HT-29 (cell line): ENCODE measurements around the gene FRYL. TPM values are rescaled to one million over a fixed set of nuclear protein-coding genes. Genes with fewer than 3 reads are reported as not detected.
A peak's percentile ranks its signal among the peaks of the same experiment; 100 is the strongest.

Experiments used
- DNase-seq: peaks from one replicate; pipeline ENCODE4 v3.0.0-alpha.2; 2015; ENCODE audit warnings: low spot score
- total RNA-seq: library from RNA; depleted of rRNA; stranded (reverse); fragments of >200 nt; shearing (Covaris generic); gene quantifications from 2 replicates; pipeline ENCODE4 v1.2.3, GENCODE V29; 2014

The FRYL gene
- total RNA-seq, 1 experiment from 2014 or later, result 40.8 TPM

GRCh38 chr4:48620831-48621230, 159.2 kb downstream of the FRYL start:
- no peak for DNase-seq

GRCh38 chr4:48620093-48620492, 160.0 kb downstream of the FRYL start:
- DNase-seq, result no peak

- DNase-seq, result peak; percentile 55
These were observed 175.6 kb downstream of the FRYL start for GRCh38 chr4:48604527-48604926.

GRCh38 chr4:48604041-48604440, 176.0 kb downstream of the FRYL start:
- DNase-seq, result no peak

- peak; percentile 81 for DNase-seq
These were observed 176.6 kb downstream of the FRYL start for GRCh38 chr4:48603366-48604003.

- DNase-seq, result no peak
These were observed 177.3 kb downstream of the FRYL start for GRCh38 chr4:48602763-48603162.

GRCh38 chr4:48602222-48602621, 177.9 kb downstream of the FRYL start:
- peak; percentile 54 for DNase-seq

GRCh38 chr4:48596336-48596735, 183.7 kb downstream of the FRYL start:
- DNase-seq, result no peak

- no peak for DNase-seq
These were observed 185.9 kb downstream of the FRYL start for GRCh38 chr4:48594180-48594579.

GRCh38 chr4:48591372-48591771, 188.7 kb downstream of the FRYL start:
- no peak for DNase-seq

GRCh38 chr4:48590884-48591283, 189.2 kb downstream of the FRYL start:
- DNase-seq, result no peak

- no peak for DNase-seq
These were observed 191.0 kb downstream of the FRYL start for GRCh38 chr4:48589098-48589445.

GRCh38 chr4:48588230-48589097, 191.6 kb downstream of the FRYL start:
- DNase-seq, result no peak

- DNase-seq, result no peak
These were observed 194.7 kb downstream of the FRYL start for GRCh38 chr4:48585401-48585800.

GRCh38 chr4:48578132-48578968, 201.7 kb downstream of the FRYL start:
- peak; percentile 89 for DNase-seq

- DNase-seq, result no peak
These were observed 204.1 kb downstream of the FRYL start for GRCh38 chr4:48575964-48576363.

GRCh38 chr4:48571471-48571870, 208.6 kb downstream of the FRYL start:
- no peak for DNase-seq

- no peak for DNase-seq
These were observed 209.3 kb downstream of the FRYL start for GRCh38 chr4:48570646-48571220.

- no peak for DNase-seq
These were observed 214.1 kb downstream of the FRYL start for GRCh38 chr4:48566034-48566384.

- DNase-seq, result no peak
These were observed 214.6 kb downstream of the FRYL start for GRCh38 chr4:48565362-48566033.

GRCh38 chr4:48564151-48564550, 215.9 kb downstream of the FRYL start:
- DNase-seq, result no peak
